HepG2 (cell line): ENCODE results near the gene ARMC5. TPM values are rescaled to one million over a fixed set of nuclear protein-coding genes. Genes with fewer than 3 reads are reported as not detected.
A peak's percentile ranks its signal among the peaks of the same experiment; 100 is the strongest.

Experiments
- GABPB1 ChIP-seq: IDR thresholded peaks from 2 replicates; pipeline ENCODE4 v1.6.1; 2016; ENCODE audit warnings: mild to moderate bottlenecking, missing genetic modification reagents, moderate library complexity, missing compliant biosample characterization
- NAIF1 ChIP-seq: sonication (generic); formaldehyde crosslinking; IDR thresholded peaks from 2 replicates; pipeline ENCODE4 v1.5.0; 2020; ENCODE audit warnings: mild to moderate bottlenecking, missing genetic modification reagents, borderline replicate concordance
- NR2C2 ChIP-seq: sonication (generic); formaldehyde crosslinking; IDR thresholded peaks from 2 replicates; pipeline ENCODE4 v1.4.0; 2020; ENCODE audit warnings: missing genetic modification reagents, mild to moderate bottlenecking, moderate library complexity, borderline replicate concordance
- PITX1 ChIP-seq: sonication (generic); formaldehyde crosslinking; IDR thresholded peaks from 2 replicates; pipeline ENCODE4 v1.5.1; 2020; ENCODE audit warnings: mild to moderate bottlenecking, missing genetic modification reagents
- POLR2A ChIP-seq, 2 experiments: IDR thresholded peaks; 2 replicates each; pipeline ENCODE4 v1.6.1; 2011; ENCODE audit warnings: low read depth in 2 of 2, low read length in 2 of 2, mild to moderate bottlenecking in 1 of 2, moderate library complexity in 1 of 2; ENCODE audit not compliant: insufficient read depth in 1 of 2
- TBL1XR1 ChIP-seq: fragments of 150-350 bp; IDR thresholded peaks from 2 replicates; pipeline ENCODE4 v1.6.1; 2014; ENCODE audit warnings: borderline replicate concordance, low read length; ENCODE audit not compliant: partially characterized antibody
- ZFP41 ChIP-seq: sonication (generic); formaldehyde crosslinking; IDR thresholded peaks from 2 replicates; pipeline ENCODE4 v1.4.0; 2020; ENCODE audit warnings: mild to moderate bottlenecking, missing genetic modification reagents, borderline replicate concordance
- ZNF326 ChIP-seq: sonication (generic); formaldehyde crosslinking; IDR thresholded peaks from 2 replicates; pipeline ENCODE4 v1.4.0; 2020; ENCODE audit warnings: missing genetic modification reagents, borderline replicate concordance
- ZNF768 ChIP-seq: sonication (generic); formaldehyde crosslinking; IDR thresholded peaks from 2 replicates; pipeline ENCODE4 v1.4.0; 2020; ENCODE audit warnings: missing genetic modification reagents
- ZNF776 ChIP-seq: sonication (generic); formaldehyde crosslinking; IDR thresholded peaks from 2 replicates; pipeline ENCODE4 v1.4.0; 2020; ENCODE audit warnings: mild to moderate bottlenecking, missing genetic modification reagents
- ZNF792 ChIP-seq: IDR thresholded peaks from 2 replicates; pipeline ENCODE4 v1.6.1; 2016
- ZNF883 ChIP-seq: sonication (generic); formaldehyde crosslinking; IDR thresholded peaks from 2 replicates; pipeline ENCODE4 v1.5.1; 2020; ENCODE audit warnings: mild to moderate bottlenecking, missing genetic modification reagents; ENCODE audit errors: not compliant biosample characterization
- polyA plus RNA-seq, 8 experiments: library from polyadenylated mRNA; depleted of rRNA in 3 of 8; stranded (reverse) in 7 of 8; unstranded in 1 of 8; fragments of >200 nt; fragmentation: Illumina TruSeq in 4 of 8; extraction: Trizol in 4 of 8; gene quantifications; 2 replicates each; pipeline versions ENCODE4 v1.2.1 to v1.2.3, GENCODE V29; 2011 to 2016; ENCODE audit warnings: low read depth in 4 of 8, missing spikeins in 1 of 8, mixed read lengths in 1 of 8; ENCODE audit not compliant: insufficient read depth in 1 of 8
- total RNA-seq, 5 experiments: library from RNA; depleted of rRNA; stranded (reverse); fragments of >200 nt; fragmentation: Illumina TruSeq; extraction: Trizol; gene quantifications; 2 replicates each; pipeline ENCODE4 v1.2.3, GENCODE V29; 2016; ENCODE audit warnings: low read depth in 1 of 5
- TF ChIP-seq, protein P1 (sequence below): sonication (generic); formaldehyde crosslinking; IDR thresholded peaks from 2 replicates; pipeline ENCODE4 v1.4.0; 2020; ENCODE audit warnings: missing genetic modification reagents
- TF ChIP-seq, protein P2 (sequence below): sonication (generic); formaldehyde crosslinking; conservative IDR thresholded peaks from 2 replicates; pipeline ENCODE4 v1.4.0; 2020; ENCODE audit warnings: missing genetic modification reagents
- TF ChIP-seq, protein P3 (sequence below): sonication (generic); formaldehyde crosslinking; IDR thresholded peaks from 2 replicates; pipeline ENCODE4 v1.4.0; 2020; ENCODE audit warnings: missing genetic modification reagents, borderline replicate concordance
- TF ChIP-seq, protein P4 (sequence below): sonication (generic); formaldehyde crosslinking; IDR thresholded peaks from 2 replicates; pipeline ENCODE4 v1.5.0; 2020; ENCODE audit warnings: mild to moderate bottlenecking, missing genetic modification reagents
- TF ChIP-seq, protein P5 (sequence below): sonication (generic); formaldehyde crosslinking; IDR thresholded peaks from 2 replicates; pipeline ENCODE4 v1.5.0; 2020; ENCODE audit warnings: missing genetic modification reagents

The ARMC5 gene
- total and polyA plus RNA-seq, 2 of the 13 experiments (the other 11 are each of a cell fraction or from before 2014, with no cell fraction given), result 10.8 to 22.3 TPM

DNA sequence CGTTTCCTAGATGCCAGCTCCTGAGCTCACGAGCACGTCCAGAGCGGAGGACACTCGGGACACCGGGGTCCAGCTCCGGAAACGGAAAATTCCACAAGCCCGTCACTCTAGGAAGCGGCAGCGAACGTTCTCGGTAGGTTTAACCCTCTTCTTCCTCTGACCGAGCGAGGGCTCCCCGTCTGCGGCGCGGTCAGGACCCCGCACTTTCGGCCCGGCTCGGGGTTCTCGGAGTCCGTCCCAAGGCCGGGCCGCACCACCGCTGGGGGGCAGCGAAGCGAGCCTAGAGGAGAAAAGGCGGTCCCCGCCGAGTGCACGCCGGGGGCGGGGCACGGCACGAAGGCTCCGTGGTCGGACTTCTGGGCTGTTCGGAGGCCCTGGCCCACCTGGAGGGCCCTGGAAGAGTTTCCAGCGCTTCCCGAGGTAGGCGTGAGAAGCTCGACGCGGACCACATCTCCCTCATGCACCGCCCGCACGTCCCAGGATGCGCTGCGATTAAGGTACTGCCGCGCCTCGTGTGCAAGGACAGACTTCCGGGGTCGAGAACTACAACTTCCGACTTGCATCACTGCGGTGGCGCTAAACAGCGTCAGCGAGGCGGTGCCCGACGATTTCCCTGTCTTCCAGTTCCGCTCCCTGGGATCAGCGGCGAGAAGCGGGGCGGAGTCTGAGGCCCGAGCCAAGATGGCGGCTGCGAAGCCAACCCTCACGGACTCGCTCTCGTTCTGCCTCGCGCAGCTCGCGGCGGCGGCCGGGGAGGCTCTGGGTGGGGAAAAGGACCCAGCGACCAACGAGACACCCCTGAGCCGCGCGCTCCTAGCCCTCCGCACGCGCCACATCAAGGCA is at the start of gene ARMC5 (continued):
- TF ChIP-seq, protein P1, sequence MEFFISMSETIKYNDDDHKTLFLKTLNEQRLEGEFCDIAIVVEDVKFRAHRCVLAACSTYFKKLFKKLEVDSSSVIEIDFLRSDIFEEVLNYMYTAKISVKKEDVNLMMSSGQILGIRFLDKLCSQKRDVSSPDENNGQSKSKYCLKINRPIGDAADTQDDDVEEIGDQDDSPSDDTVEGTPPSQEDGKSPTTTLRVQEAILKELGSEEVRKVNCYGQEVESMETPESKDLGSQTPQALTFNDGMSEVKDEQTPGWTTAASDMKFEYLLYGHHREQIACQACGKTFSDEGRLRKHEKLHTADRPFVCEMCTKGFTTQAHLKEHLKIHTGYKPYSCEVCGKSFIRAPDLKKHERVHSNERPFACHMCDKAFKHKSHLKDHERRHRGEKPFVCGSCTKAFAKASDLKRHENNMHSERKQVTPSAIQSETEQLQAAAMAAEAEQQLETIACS, result peak; percentile 65; the same call in 1 of the 2 replicates
- TF ChIP-seq ZFP41 (peak; percentile 96; the same call in 1 of the 2 replicates), ZNF768 (CRISPR knock-in tag) (peak; percentile 54), ZNF776 (CRISPR knock-in tag) (peak; percentile 95), PITX1 (CRISPR knock-in tag) (peak; percentile 85; the same call in 1 of the 2 replicates), NAIF1 (CRISPR knock-in tag) (peak; percentile 38), ZNF883 (CRISPR knock-in tag) (peak; percentile 79), POLR2A (IDR thresholded peaks at IDR 0.05; ENCODE audit: insufficient read depth in 1 of 2, low read depth in 2 of 2, low read length in 2 of 2) (peak; percentile 87 to 97), ZNF792 (peak; percentile 96), TBL1XR1 (peak; percentile 12), ZNF326 (CRISPR knock-in tag) (no peak), NR2C2 (peak; percentile 95), GABPB1 (CRISPR knock-in tag) (peak; percentile 96)
- TF ChIP-seq, protein P2, sequence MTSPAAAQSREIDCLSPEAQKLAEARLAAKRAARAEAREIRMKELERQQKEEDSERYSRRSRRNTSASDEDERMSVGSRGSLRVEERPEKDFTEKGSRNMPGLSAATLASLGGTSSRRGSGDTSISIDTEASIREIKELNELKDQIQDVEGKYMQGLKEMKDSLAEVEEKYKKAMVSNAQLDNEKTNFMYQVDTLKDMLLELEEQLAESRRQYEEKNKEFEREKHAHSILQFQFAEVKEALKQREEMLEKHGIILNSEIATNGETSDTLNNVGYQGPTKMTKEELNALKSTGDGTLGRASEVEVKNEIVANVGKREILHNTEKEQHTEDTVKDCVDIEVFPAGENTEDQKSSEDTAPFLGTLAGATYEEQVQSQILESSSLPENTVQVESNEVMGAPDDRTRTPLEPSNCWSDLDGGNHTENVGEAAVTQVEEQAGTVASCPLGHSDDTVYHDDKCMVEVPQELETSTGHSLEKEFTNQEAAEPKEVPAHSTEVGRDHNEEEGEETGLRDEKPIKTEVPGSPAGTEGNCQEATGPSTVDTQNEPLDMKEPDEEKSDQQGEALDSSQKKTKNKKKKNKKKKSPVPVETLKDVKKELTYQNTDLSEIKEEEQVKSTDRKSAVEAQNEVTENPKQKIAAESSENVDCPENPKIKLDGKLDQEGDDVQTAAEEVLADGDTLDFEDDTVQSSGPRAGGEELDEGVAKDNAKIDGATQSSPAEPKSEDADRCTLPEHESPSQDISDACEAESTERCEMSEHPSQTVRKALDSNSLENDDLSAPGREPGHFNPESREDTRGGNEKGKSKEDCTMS (CRISPR knock-in tag), result no peak
- TF ChIP-seq, protein P3, sequence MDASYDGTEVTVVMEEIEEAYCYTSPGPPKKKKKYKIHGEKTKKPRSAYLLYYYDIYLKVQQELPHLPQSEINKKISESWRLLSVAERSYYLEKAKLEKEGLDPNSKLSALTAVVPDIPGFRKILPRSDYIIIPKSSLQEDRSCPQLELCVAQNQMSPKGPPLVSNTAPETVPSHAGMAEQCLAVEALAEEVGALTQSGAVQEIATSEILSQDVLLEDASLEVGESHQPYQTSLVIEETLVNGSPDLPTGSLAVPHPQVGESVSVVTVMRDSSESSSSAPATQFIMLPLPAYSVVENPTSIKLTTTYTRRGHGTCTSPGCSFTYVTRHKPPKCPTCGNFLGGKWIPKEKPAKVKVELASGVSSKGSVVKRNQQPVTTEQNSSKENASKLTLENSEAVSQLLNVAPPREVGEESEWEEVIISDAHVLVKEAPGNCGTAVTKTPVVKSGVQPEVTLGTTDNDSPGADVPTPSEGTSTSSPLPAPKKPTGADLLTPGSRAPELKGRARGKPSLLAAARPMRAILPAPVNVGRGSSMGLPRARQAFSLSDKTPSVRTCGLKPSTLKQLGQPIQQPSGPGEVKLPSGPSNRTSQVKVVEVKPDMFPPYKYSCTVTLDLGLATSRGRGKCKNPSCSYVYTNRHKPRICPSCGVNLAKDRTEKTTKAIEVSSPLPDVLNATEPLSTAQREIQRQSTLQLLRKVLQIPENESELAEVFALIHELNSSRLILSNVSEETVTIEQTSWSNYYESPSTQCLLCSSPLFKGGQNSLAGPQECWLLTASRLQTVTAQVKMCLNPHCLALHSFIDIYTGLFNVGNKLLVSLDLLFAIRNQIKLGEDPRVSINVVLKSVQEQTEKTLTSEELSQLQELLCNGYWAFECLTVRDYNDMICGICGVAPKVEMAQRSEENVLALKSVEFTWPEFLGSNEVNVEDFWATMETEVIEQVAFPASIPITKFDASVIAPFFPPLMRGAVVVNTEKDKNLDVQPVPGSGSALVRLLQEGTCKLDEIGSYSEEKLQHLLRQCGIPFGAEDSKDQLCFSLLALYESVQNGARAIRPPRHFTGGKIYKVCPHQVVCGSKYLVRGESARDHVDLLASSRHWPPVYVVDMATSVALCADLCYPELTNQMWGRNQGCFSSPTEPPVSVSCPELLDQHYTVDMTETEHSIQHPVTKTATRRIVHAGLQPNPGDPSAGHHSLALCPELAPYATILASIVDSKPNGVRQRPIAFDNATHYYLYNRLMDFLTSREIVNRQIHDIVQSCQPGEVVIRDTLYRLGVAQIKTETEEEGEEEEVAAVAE (CRISPR knock-in tag), result peak; percentile 64; the same call in 1 of the 2 replicates
- TF ChIP-seq, protein P4, sequence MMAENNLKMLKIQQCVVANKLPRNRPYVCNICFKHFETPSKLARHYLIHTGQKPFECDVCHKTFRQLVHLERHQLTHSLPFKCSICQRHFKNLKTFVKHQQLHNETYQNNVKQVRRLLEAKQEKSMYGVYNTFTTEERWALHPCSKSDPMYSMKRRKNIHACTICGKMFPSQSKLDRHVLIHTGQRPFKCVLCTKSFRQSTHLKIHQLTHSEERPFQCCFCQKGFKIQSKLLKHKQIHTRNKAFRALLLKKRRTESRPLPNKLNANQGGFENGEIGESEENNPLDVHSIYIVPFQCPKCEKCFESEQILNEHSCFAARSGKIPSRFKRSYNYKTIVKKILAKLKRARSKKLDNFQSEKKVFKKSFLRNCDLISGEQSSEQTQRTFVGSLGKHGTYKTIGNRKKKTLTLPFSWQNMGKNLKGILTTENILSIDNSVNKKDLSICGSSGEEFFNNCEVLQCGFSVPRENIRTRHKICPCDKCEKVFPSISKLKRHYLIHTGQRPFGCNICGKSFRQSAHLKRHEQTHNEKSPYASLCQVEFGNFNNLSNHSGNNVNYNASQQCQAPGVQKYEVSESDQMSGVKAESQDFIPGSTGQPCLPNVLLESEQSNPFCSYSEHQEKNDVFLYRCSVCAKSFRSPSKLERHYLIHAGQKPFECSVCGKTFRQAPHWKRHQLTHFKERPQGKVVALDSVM (CRISPR knock-in tag), result peak; percentile 58; the same call in 1 of the 2 replicates
- TF ChIP-seq, protein P5, sequence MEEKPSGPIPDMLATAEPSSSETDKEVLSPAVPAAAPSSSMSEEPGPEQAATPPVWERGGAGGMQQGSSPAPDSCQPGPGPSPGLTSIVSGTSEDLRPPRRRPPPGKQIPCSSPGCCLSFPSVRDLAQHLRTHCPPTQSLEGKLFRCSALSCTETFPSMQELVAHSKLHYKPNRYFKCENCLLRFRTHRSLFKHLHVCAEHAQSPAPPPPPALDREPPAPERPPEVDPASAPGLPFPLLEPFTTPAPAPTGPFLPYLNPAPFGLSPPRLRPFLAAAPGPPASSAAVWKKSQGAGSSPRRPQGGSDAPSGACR (CRISPR knock-in tag), result peak; percentile 34; the same call in 1 of the 2 replicates
